NCI-H82 treated with DMSO at 0.1 percent for 48 hours (cell line): ENCODE data around the gene GNAT3.

Source experiments
- DNase-seq: peaks from one replicate; lab custom pipeline; 2025; ENCODE audit not compliant: unreplicated experiment; lab: John Stamatoyannopoulos, UW

GNAT3 gene

GRCh38 chr7:80511964-80512363 lies at the start of gene GNAT3:
Gene GNAT3, minus strand, starts transcription at chr7:80512064. Its CDS starts 138 bp downstream, at chr7:80511926.
- no peak for DNase-seq

- no peak for DNase-seq
Observed at GRCh38 chr7:80558116-80558515, 46.3 kb upstream of the GNAT3 start.

DNA sequence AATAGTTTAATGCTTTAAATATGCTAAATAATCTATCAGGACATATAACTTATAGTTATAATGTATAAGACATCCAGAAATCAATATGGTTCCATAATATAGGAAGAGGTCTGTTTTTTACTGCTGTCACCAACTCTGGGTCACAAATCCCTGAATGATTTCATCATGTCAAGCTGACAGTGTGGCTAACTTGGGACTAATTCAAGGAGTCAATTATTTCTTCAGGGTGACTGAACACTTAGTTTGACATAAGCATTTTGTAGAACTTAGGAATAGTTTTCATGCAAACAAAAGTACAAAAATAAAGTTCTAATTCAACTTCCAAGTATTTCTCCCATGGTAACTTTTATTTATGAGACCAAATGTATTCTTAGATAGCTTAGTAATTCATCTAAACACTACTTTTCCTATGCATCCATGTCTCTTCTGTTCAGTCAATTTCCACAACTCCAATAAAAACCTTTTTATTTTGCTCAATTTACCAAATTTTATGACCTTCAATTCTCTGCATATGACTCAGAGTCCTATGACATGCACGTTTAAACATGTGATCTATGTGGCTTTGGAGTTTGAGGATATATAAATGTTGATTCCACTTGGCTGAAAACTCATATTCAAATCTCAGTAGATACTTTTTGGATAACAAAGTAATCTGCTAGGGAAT lies 40.3 kb upstream of the GNAT3 start:
- no peak for DNase-seq

DNA sequence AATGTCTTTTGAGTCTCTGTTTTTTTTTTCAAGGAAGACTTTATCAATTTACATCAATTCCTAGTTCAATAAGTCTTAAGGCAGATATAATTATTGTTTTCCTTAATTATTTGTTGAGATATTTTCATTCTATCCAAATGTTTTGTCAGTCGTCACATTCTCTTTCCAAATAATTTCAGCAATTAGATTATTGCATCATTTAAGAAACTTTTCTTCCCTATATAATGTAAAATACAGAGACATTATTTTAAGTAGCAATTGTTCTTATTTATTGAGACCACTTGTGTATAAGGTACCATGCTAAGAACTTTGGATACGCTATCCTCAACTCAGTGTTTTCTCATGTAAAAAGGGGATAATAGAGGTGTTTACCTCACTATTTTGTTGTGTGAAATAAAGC lies 38.1 kb upstream of the GNAT3 start:
- no peak for DNase-seq

DNA sequence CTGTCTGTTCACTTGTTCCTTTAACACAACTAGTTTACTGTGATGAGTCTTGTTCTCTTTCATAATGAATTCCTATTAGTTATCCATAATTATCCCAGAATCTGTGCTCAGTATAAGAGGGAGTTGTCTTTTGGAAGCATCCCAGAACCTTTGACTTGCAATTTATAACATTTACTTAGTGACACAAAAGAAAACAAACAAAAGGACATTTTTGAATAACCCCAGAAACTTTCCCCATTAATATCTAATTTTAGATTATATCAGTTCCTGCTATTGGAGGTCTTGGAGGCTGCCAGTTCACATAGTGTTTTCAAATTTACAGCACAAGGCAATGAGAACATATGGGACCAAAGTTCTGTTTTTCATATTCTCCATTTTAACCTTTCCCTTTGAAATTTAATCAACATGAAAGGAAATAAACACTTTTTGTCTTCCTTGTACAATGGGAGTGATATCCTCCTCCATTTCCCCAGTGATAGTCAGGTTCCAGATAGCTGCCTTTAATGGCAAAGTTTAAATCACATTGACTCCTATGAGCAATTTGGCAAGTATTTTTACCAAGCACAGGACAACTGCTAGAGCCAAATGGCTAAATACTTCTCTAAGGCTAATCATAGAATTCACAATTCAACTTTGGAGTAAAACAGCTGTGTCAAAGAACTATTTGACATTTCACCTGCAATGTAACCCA lies 37.1 kb upstream of the GNAT3 start:
- no peak for DNase-seq

DNA sequence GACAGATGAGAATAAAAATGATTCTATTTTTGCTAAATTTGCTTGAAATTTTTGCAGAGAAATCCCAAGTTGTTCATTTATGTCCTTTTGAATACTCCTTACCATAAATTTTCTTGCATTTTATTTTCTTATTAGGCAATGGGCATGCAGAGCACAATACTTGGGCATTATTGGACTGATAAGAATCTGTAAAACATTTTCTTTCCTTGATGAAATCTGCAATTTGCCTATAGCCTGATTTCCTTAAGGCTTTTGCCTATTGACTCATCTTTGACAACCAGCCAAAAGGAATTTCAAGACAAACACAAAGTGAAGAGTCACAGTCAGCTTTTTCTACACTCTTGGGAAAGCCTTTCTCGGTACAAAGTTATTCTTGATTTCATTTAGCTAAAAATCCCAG lies 30.5 kb upstream of the GNAT3 start:
- DNase-seq, result no peak

GRCh38 chr7:80540836-80541235 lies 29.0 kb upstream of the GNAT3 start:
- DNase-seq, result no peak

GRCh38 chr7:80537091-80537490 lies 25.2 kb upstream of the GNAT3 start:
- DNase-seq, result no peak

GRCh38 chr7:80536426-80536825 lies 24.6 kb upstream of the GNAT3 start:
- DNase-seq, result no peak

DNA sequence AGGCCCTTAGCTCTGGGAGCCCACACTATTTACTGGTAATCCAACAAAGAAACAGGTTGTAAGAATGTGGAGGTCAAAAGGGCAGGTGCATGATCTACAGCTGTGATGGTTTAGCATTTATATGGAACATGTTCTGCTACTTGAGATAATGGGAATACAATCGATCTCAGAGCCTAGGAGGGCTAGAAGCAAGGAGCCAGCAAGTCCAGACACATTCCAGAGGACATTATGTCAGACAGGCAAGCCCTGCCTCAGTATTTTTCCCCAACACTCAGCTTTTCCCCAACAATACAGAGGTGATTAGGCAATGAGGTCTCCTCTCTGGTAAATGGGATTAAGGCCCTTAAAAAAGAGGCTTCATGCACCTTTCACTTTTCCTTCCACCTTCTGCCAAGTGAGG lies 21.4 kb upstream of the GNAT3 start:
- no peak for DNase-seq

DNA sequence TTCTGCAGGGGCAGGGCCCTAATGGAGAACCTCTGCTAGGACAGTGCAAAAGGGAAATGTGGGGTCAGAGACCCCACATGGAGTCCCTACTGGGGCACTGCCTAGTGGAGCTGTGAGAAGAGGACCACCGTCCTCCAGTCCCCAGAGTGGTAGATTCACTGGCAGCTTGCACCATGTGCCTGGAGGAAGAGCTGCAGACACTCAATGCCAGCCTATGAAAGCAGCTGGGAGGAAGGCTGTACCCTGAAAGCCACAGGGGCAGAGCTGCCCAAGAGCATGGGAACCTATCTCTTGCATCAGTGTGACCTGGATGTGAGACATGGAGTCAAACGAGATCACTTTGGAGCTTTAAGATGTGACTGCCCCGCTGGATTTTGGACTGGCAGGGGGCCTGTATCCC lies 20.3 kb upstream of the GNAT3 start:
- DNase-seq, result no peak

- no peak for DNase-seq
Observed at GRCh38 chr7:80530136-80530535, 18.3 kb upstream of the GNAT3 start.

DNA sequence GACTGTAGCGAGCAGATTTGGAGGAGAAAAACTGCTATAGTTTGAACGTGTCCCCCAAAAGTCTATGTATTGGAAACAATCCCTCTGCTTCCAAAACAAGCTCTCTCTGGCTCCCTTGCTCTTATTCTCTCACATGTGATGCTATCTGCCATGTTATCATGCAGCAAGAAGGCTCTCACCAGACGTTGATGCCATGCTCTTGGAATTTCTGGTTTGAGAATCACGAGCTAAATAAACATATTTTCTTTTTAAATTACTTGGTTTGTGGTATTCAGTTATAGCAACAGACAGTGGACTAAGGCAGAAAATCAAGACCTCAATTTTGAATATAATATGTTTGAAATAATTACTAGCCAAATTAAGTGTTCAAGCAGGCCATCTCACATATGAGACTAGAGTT lies 17.5 kb upstream of the GNAT3 start:
- DNase-seq, result no peak

DNA sequence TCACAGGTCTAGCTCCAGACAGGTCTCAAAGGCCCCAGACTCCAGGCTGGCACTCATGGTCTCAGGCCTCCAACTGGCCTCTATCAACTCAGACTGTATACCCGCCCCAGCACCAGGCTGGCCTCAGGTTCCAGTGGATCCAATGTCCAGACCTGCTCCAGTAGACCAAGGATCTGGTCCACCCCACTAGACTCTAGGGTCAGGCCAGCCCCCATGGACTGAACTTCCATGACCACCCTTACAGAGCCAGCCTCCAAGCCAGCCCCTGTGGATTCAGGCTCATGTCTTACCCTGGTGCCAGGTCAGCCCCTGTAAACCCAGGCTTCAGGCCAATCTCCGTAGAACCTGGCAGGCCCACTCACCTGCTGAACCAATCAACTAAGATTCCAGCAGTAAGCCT lies 16.8 kb upstream of the GNAT3 start:
- DNase-seq, result no peak

DNA sequence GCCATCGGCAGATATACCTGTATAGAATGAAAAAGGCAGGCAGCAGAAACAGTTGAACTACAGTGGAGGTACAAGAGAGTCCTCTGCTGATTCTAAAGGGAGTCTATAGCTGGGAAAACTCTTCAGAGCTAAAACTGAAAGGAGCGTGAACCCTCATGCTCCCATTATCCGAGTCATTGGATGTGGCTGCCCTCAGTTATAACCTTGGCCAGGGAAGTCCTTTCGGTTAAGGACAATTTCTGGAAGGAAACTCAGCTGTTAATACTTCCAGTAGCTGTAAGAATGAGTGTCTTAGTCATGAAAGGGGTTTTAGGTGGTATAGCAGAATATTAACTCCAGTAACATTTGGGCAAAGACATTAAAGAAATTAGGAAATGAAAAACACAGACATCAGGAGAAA lies 14.6 kb upstream of the GNAT3 start:
- no peak for DNase-seq

GRCh38 chr7:80524693-80525092 lies 12.8 kb upstream of the GNAT3 start:
- no peak for DNase-seq

- DNase-seq, result no peak
Observed at GRCh38 chr7:80521809-80522208, 9.9 kb upstream of the GNAT3 start.

GRCh38 chr7:80520199-80520598 lies 8.3 kb upstream of the GNAT3 start:
- DNase-seq, result no peak

- no peak for DNase-seq
Observed at GRCh38 chr7:80517282-80517747, 5.5 kb upstream of the GNAT3 start.

- no peak for DNase-seq
Observed at GRCh38 chr7:80515298-80515697, 3.4 kb upstream of the GNAT3 start.

DNA sequence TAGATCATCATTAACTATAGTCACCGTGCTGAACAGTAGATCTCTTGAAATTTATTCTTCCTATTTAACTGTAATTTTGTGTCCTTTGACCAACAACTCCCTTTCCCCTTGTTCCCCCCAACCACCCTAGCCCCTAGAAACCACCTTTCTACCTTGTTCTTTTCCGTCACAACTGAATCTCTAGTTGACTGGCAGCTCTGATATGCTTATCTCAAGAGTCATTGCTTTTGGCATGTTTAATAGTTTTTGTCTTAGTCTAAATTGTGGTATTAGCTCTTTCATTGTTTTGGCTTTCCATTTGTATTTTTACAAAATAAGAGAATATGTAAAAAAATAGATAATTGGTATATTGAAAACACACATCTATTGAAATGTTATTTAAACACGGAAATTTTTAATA lies 1.8 kb downstream of the GNAT3 start:
- no peak for DNase-seq

- DNase-seq, result no peak
Observed at GRCh38 chr7:80508440-80508839, 3.4 kb downstream of the GNAT3 start.
